Stimulated activated CD4-positive, alpha-beta T cell treated with anti-CD3 and anti-CD28 coated beads, TNF-alpha, amount 100 ng/mL, for 1 hour (primary cell): Measurements from ENCODE around the gene GAREM2.
"Not testable (repeated sequence)": the region's sequence is repeated elsewhere in the genome, so short reads cannot be mapped to it uniquely, and the experiment has no call there.

Experiments
- DNase-seq, 3 donors: peaks; one replicate each; pipeline ENCODE4 v3.0.0-alpha.2; 2020; ENCODE audit warnings: low read depth in 3 of 3, low spot score in 1 of 3

Gene GAREM2

DNA sequence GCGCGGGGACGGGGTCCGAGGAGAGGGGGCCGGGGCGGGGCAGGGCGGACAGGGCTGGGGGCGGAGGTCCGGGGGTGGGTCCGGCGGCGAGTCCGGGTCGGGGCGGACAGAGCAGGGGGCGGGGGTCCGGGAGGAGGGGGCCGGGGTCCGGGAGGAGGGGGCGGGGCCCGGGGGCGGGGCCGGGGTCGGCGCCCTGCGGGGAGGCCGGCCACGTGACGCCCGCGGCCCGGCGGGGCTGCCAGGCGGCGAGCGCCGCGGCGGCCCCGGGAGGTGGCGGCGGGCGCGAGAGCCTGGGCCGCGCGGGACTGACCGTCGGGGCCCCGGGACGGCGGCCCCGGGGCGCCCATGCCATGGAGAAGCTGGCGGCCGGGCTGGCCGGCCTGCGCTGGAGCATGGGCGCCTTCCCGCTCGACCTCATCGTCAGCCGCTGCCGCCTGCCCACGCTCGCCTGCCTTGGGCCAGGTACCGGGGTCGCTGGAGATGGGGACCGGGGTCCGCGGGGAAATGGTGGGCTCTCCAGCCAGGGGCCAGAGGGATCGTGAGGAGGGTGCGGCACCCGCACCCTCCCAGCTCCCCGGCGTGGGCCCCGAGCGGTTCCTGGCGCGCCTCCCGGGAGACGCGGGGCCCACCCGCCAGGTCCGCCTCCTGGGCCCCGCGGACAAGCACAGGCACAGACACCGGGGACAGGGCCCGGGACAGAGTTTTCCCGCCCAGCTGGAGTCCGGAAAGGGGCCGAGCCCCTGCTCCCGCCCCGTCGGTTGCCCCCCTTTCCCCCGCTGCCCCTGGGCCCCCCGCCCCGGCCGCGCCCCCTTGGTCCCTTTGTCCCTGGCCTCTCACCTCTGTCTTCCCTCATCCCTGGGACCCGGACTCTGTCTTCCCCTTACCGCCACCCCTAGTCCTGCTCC lies at the start of gene GAREM2:
TSS of gene GAREM2 (plus strand) at position 218 of the 905 bp plus-strand sequence. CDS start at position 351, 133 bp downstream.
- DNase-seq = no peak

DNA sequence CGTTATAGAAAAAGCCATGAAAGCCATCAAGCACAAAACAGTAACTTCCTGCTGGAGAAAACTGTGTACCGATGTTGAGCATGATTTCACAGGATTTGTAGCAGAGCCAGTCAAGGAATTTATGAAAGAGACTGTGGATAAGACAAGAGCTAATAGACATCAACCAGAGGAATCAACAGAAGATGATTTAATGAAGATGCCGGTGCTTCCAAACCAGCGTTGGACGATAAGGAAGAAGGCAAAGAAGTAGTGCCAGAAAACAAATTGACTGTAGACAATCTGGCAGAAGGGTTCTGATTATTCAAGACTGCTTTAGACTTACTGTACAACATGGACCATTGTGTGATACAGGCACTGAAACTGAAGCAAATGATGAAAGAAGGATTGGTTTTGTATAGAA lies 49.5 kb upstream of the GAREM2 start:
- no peak for DNase-seq

DNA sequence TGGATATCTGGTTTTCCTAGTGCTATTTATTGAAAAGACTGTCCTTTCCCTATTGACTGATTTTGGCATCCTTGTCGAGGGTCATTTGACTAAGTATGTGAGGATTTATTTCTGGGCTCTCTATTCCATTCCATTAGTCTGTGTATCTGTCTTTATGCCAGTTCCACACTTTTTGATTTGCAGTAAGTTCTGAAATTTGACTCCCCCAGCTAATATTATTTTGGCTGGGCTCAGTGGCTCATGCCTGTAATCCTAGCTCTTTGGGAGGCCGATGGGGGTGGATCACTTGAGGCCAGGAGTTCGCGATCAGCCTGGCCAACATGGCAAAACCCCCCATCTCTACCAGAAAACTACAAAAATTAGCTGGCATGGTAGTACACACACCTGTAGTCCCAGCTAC lies 46.8 kb upstream of the GAREM2 start:
- DNase-seq = no peak

DNA sequence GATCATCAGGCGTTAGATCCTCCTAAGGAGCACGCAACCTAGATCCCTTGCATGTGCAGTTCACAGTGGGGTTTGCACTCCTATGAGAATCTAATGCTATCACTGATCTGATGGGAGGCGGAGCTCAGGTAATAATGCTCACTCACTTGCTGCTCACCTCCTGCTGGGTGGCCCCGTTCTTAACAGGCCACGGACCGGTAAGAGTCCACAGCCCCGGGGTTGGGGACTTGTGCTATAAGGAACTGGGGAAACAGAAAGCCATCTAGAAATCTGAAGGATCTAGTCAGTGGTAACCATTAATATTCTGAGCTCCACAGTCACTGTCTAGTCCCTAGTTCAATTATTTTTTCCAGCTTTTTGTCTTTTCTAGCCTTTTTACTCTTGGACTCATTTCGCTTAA lies 44.7 kb upstream of the GAREM2 start:
- no peak for DNase-seq

DNA sequence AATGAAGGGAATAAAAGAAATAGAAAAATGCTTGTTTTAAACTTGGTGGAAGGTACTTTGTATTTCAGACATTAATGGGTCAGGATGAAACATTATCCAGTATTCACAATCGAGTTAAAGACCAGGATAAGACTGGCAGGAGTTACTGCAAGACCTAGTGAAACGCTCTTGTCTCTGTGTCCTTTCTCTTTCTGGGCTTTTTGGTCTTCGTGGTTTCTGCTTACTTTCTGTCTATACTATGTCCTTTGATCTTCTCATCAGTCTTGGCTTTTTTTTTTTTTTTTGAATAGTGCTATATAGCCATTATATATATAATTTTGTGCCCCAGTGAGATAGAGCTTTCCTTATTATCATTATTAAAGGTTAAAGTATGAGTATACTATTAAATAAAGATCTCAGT lies 42.1 kb upstream of the GAREM2 start:
- DNase-seq = no peak

DNA sequence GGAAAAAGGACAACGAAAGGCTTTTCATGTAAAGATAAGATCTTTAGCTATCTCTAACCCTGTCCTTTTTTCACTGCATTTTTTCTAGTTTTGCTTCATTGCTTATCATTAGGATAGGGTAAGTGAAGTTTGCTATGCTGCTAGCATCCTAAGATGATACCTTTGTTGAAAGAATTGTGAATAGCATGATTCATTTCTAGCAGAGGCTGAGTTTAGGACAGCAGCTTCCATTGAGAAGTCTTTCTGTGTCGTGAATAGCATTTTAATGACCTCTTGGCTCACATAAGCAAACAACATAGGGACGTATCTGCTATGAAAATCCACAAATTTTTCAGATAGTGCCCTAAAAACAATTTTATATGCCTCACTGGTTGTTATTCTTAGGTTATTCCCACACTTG lies 36.4 kb upstream of the GAREM2 start:
- no peak for DNase-seq

DNA sequence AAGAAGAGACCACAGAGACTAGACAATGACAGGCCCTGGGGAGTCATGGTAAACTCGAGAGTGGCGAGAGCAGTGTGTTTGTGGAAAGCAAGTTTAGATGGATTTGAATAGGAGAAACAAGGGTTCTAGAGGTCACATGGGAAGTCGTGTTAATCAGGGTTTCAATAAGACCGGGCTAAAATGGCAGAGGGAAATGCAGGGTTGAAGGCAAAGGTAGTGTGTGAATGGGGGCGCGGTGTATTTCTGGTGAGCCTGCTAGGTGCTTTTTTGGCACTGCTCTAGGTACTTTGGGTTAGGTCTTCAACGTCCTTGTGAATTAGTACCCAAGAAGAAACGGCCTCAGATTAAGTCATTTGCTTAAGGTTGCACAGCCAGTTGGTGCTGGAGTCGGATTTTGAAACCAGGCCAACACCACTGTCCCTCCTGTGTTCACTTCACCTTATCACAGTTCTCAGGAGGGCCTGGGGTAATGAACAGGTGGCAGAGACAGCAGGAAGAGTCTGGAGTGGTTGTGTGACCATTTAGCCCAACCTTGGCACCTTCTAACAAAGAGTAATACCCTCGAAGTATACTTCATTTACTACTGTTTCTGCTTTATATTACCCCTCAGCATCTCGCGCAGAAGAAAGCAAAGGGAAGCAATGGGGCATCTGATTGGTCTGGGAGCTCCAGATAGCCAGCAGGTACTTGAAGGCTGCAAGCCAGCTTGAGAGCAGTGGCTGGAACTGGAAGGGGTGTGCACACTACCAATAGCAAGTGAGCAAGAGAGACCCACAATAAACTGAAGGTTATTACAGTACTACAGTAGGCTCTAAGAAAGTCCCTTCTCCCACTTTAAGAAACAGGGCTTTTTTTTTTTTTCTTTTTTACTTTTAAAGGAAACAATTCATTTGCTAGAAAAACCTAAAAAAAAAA lies 33.4 kb upstream of the GAREM2 start:
- DNase-seq = no peak

DNA sequence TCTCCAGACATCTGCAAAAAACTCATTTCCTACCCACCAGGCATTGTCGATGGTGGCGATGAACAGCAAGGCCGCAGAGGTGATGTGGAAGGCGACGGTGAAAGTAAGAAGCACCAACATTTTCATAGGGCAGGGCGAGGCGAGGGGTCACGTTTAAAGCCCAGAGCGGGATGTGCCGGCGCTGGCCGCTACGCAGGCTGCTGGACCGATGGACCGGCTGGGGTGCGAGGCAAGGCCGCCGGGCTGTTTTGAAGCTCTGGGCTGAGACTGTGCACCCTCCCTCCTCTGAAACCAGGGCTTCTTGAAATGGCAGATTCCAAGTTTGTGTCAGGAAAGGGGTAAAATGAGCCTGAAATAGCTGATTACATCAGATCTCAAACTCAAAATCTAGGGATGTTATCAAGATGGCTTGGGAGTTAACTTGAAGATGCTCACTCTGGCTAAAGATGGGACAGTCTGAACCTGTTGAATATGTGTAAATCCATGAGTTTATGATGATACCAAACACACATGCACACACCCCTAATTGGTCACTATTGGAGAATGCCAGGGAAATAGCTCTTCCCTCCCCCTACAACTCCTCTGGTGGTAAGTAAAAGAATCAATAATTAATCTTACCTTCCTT lies 31.6 kb upstream of the GAREM2 start:
- no peak for DNase-seq

DNA sequence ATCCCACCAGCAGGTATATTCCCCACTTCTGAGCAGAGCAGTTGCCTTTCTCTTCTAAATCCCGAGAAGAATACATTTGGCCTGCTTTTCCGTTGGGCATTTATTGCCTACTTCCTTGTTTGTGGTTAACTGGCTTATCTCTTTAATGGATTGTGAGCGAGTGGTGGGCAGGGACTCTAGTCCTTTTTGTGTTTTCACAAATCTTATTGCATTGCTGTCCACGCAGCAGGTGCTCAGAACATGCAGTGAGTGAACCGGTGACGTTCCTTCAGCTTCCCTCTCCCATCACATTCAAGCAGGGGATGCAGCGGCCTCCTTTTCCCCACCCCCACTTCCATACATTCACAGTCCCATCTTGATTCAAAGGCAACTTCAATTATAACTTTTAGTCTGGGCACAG lies 28.9 kb upstream of the GAREM2 start:
- no peak for DNase-seq

DNA sequence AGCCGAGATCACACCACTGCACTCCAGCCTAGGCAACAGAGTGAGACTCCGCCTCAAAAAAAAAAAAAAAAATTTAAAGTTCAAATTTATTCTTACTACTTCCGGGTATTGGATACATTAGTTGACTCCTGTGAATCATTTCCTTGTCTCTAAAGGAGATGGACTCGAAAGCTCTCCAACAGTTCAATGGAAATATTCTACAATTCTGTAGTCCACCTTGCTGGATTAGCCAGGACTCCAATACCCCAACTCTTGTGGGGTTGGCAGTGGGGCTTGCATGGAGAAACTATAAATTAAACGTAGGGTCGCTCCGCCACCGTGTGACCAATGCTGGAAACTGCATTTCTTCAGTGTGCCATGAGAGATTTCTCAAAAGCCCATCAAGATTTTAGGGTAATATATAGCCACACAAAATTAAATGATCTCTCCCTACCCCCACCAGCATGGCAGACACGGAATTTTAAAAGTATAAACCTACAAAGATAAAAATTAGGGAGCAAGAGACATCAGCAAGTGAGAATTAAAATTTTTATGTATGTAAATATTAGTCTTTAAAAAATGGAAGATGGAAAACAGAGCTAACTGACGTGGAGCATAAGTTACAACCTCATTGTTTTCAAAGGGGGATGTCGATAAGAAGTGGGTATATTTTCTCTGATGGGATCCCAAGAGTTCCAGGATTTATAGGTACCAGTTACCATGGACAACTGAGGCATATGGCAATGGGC lies 27.8 kb upstream of the GAREM2 start:
- peak; percentile 3 to 49 (median 29) for DNase-seq

DNA sequence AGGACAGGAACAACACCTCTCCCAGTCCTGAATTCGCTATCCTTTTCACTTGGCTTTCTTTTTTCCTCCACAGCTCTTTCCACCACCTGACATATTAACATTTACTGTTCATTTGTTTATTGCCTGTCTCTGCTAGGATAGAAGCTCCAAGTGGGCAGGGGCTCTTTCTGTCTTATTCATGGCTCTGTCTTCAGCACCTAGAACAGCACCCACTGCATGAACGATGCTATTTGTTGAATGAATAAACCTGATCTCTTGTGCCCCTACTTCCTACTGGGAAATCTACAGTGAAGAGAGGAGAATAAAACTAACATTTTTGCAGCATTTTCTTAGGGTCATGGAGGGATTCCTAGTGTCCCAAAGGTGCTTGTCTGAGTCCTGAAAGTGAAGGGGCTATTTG lies 24.4 kb upstream of the GAREM2 start:
- no peak for DNase-seq

DNA sequence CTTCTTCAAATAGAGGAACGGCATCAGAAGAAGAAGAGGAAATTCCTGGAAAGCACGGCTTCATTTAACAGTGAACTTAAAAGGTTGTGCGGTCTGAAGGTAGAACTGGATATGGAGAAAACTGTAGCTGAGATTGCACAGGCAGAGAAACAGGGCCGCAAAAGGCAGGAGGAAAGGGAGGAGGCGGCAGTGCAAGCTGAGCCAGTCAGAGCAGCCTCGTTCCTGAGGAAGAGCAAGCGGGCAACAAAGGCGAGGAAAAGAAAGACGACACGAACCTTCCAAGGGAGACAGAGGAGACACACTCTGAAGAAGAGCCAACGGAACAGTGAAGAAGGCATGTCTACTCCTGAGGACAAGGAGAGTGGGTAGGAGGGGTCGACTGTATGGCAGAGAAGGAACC lies 22.6 kb upstream of the GAREM2 start:
- no peak for DNase-seq

DNA sequence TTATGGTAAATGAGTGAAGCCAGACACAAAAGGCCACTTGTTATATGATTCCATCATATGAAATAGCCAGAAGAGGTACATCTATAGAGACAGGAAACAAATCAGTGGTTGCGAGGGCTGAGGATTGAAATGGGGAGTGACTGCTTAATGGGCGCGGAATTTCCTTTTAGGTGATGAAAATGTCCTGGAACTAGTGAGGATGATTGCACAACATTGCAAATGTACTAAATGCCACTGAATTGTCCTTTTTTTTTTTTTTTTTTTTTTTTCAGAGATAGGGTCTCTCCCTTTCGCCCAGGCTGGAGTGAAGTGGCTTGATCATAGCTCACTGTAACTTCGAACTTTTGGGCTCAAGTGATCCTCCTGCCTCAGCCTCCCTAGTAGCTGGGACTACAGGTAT lies 15.3 kb upstream of the GAREM2 start:
- DNase-seq = no peak

DNA sequence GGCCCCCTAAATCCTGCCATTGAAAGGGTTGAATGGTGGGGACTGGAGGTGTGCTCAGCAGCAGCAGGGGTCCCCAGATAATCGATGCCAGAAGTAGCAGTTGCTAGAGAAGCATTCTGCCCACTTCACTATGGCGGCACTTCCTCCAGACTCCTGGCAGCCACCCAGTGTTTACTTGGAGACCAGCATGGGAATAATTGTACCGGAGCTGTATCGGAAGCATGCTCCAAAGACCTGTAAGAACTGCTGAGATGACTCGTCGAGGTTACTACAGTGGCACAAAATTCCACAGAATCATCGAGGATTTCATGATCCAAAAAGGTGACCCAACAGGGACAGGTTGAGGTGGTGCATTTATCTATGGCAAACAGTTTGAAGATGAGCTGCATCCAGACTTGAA lies 11.0 kb upstream of the GAREM2 start:
- no peak for DNase-seq

DNA sequence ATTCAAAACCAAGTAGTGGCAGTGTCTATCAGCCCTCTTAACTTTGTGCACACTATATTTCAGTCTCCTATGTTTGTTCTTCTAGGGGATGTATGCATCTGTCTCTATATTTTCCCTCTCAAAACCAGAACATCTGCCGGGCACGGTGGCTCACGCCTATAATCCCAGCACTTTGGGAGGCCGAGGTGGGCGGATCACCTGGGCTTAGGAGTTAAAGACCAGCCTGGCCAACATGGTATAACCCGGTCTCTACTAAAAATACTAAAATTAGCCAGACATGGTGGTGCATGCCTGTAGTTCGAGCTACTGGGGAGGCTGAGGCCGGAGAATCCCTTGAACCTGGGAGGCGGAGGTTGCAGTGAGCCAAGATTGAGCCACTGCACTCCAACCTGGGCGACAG lies 9.9 kb upstream of the GAREM2 start:
- DNase-seq = no peak

DNA sequence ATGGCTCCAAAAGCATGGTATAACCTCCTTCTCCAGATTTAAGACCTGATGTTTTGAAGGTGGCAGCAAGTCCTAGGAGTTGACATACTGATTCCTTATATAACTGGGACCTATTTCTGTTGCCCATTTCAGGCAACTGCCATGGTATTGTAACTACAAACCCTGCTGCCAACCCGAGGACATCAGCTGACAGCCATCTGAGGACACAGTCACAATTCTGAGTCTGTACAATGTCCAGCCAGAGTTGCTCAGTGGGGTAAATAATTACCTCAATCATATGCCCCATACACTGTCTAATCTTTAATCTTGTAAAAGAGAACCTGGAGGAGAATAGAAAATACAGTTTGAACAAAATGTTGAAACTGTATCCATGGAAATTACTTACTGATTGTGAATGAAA lies 8.7 kb upstream of the GAREM2 start:
- DNase-seq = no peak

DNA sequence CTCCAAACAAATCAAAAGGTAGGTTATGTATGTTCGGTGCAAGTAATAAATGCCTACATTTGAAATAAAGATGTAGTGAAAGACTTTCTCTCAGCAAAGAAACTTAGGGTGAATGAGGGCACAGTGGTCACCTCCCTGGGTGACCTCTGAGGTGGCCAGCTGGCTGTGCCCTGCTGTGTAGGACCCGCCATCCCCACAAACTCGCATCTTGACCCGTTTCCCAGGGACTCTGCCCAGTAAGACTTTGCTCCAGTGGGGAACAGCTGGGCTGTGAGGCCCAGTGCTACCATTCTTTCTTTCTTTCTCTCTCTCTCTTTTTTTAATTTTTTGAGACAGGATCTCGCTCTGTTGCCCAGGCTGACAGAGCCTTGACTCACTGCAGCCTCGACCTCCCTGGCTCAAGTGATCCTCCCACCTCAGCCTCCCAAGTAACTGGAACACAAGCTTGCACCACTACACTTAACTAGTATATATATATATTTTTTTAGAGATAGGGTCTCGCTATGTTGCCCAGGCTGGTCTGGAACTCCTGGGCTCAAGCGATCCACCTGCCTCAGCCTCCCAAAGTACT lies 8.2 kb upstream of the GAREM2 start:
- no peak for DNase-seq

DNA sequence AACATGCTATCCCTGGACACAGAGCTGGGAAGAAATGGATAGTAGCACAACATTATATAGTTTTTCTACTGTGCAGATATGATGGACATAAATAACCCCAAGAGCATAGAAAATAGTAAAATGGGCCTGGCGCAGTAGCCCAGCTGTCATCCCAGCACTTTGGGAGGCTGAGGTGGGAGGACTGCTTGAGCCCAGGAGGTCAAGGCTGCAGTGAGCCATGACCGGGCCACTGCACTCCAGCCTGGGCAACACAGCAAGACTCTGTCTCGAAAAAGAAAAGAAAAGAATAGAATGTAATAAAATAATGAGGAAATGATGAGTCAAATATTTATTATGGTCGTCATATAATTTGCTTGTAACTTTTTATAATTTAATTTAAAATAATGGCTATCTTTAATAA lies 7.5 kb upstream of the GAREM2 start:
- DNase-seq = no peak

DNA sequence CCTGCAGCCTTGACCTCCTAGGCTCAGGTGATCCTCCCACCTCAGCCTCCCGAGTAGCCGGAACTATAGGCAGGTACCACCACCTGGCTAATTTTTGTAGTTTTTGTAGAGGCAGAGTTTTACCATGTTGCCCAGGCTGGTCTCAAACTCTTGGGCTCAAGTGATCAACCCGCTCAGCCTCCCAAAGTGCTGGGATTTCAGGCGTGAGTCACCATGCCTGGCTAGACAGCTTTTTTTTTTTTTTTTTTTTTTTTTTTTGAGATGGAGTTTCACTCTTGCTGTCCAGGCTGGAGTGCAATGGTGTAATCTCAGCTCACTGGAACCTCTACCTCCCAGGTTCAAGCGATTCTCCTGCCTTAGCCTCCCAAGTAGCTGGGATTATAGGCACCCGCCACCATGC lies 6.3 kb upstream of the GAREM2 start:
- not testable (repeated sequence) for DNase-seq

DNA sequence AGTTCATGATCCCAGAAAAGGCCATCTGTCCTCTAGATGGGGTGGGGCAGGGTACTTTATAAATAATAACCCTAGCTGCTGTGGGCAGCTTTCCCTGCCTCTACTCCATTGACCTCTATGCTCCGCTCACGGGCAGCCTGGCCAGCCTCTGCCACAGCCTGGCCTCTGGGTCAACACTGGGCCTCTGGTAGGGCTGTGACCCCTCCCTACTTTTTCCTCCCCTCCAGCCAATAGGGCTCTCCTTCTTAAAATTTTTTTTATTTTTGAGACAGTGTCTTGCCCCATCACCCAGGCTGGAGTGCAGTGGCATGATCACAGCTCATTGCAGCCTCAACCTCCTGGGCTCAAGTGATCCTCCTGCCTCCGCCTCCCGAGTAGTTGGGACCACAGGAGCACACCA lies 4.1 kb upstream of the GAREM2 start:
- no peak for DNase-seq

DNA sequence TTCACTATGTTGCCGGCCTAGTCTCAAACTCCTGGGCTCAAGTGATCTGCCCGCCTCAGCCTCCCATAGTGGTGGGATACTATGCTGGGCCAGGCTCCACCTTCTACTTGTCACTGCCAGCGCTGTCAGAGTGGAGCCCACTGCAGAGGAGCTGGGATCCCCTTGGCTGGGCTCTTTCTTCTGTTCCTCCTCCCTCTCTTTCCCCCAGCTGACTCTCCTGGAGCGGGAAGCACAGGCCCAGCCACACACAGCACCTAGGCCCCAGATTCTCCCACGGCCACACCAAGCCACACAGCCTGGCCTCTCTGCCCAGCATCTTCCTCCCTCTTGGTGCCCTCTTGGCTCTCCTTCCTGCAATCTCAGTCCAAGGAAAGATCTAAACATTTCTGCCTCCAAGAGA lies 3.7 kb upstream of the GAREM2 start:
- DNase-seq = no peak
